ENCODE measurements around the gene IL1RL1. TPM values are rescaled to one million over a fixed set of nuclear protein-coding genes. Genes with fewer than 3 reads are reported as not detected.

Gene IL1RL1
- polyA plus RNA-seq, 1 donor: 0.41 TPM

DNA sequence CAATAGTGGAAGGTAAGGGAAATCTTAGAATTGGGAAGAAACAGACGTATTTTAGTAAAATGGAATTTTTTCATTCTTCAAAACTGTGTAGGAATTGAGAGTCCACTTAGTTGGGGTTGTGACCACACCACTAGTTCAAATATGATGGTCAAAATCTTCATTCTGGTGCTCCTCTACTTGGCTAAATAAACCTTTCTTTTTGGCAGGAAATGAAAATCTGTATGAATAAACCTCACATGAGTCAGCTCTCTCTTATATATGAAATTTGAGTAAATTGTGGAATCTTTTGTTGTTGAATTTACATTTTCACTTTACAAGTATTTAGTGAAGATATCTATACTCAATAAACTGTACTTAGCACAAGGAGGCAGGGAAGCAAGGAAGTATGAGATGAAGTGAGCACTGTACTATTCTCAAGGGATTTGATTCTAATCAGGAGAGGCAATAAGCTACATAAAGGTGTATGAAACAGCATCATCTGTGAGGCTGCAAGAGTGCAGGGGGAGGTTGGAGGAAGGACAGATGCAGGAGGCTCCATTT is 64.8 kb downstream of the IL1RL1 start:
- DNase-seq: no peak

DNA sequence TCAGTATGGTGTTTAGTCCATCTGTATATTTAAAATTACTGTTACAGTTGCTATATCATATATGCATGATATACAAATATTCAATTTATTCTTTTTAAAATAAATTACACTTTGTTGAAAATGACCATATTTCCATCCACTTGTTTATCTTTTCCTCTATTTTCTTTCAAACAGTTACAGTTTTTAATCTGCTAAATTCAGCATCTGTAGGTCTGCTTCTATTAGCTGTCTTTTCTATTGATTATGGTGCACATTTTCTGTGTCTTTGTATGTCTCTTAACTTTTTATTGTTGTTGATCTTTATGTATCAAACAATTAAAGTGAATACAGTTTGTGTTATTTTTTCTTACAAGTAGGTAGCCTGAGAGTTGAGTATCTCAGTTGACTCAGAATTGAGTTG is 72.4 kb downstream of the IL1RL1 start:
- no peak for DNase-seq

DNA sequence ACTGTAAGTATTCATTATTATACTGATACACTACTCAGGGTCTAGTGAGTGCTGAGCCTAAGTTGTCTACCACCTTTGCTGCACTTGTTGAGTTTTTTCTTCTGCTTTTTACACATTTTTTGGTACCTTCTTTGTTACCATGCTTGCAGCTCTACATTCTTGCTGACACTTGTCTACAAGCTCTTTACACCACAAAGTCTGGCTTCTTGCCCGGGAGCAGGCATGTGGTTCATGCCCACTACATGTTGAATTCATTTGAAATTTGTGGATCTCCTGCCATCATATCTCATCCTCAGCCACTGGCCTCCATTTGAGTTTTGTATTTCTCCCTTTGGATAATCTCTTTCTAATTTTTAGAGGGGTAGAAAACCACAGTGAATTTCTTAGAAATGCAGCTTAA is 74.2 kb downstream of the IL1RL1 start:
- no peak for DNase-seq

DNA sequence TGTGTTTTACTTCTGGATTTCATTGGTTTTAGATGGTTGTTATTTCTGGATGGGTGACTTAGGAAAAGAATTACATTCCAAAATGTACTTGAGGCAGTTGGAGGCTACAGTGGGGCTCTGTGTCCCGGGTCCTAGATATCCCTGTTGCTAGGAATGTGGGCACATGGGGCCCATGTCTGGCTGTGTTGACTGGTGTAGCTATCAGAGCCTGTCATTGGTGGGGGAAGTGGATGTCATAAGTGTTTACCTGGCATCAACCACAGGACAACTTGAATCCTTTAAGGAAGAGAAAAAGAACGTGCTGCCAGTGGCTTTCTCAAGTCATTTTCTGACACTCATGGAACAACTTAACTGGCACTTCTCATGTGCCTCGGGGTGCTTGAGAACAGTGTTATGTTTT is 74.6 kb downstream of the IL1RL1 start:
- no peak for DNase-seq

DNA sequence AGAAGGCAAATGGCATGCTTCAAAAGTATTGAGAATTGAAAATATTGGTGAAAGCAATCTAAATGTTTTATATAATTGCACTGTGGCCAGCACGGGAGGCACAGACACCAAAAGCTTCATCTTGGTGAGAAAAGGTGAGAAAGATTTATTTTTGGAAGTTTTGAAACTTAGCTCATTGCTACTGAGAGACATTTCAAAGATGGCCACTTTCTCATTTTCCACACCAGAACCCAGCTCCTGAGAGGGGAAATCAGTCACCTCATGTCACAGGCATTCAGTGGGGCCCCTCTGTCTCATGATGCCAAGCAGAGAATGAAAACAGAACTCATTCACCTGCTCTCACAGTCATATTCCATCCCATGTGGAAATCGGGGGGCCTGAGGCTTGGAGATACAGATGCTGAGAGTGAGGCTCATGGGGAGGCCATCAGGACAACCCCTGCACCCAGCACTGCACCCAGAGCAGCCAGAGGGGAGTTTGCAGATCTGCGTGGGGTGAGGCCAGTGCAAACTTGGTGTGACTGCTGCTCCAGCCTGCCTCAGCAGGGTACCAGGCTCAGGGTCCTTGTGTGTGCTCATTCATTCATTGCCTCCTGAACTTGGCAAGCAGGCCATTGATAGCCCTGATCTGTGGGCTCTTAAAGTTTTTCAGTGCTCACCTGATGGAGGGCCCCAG is 75.6 kb downstream of the IL1RL1 start:
- DNase-seq: no peak

DNA sequence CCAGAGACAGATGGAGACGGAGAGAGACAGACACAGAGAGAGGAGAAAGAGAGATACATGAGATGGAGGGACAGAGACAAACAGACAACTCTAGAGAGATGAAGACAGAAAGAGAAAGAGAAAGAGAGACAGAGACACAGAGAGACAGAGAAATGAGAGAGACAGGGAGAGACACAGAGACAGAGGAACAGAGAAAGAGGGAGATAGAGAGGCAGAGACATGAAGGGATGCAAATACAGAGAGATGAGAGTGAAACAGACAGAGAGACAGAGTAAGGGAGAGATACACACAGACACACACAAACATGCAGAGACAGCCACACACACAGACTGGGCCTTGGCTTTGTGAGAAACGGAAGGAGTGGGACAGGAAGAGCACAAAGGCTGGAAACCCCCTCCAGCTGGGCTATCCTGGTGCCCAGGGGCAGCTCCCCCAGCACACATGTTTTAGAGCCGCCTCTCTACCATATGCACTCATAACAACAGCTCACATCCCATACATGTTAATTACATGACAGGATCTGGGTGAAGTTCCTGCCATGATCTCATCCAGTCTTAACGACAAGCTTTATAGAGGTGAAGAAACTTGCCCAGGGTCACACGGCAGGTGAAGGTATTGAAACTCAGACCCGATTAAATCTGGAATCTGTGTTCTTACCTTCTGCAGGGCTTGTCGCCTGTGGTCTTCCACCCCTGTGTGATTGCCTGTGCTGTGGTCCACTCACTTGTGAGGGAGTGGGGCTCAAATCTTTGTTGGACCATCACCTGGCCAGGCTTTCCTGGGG is 76.6 kb downstream of the IL1RL1 start:
- no peak for DNase-seq

DNA sequence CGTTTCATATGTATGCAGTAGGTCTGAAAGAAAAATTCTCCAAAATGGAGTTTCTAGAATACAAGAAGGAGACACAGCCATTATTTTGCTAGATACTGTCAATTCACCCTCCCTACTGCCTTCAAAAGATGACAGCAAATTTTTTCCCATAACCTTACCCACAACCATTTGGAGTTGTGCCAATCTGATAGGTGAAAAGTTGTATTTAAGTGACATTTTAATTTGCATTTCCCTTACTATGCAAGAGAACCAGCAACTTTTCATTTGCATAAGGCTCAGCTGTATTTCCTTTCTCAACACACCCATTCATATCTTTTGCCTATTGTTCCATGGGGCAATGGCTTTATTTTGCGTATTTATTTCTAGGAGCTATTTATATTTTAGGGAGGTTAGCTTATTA is 80.2 kb downstream of the IL1RL1 start:
- no peak for DNase-seq

DNA sequence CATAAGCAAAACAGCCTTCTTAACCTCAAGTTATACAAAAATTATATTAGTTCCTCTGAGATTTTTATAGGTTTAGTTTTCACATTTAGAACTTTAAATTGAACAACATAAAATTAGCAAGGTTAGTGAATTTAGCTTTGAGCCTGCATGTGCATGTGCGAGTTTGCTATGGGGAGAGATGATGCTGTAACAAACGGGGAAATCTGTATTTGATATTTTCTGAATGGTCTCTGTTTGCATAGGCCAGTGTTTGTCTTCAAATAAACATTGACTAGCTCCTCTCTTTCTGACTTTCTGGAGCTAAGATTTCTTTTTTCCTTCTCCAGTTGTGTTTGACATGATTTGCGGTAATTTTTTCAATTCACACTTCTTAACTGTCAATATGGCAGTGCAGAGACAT is 80.7 kb downstream of the IL1RL1 start:
- no peak for DNase-seq

DNA sequence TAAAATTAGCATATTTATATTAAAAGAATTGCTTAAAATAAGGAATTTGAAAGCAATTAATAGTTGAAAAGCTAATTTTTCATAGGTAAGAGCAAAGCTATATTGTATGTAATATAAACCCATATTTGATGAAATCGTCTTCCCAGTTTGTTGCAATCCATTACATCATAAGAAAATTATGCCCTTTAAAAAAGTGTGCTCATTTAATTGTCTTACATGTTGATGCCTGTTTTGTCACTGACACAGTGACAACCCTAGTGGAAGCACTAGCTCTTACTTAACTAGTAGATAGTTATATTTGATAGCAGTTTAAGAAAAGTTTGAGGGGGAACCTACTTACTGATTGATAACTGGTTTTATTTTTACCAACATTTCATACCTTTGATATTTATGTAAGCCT is 81.6 kb downstream of the IL1RL1 start:
- no peak for DNase-seq

DNA sequence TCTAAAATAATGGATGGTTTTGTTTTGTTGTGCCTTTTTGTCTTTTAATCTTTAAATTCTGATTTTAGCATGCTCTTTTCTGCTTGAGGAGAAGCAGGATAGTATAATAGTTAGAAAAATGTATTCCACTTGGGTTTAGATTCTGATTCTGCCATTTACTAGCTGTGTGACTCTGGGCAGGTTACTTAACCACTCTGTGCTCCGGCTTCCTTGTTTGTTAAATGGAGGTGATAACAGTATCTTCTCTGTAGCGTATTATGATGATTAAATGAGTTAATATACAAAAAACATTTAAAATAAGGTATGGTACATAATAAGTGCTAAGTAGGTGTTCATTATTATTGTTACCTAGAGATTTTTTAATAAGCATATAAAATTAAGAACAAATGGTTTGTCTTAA is 84.6 kb downstream of the IL1RL1 start:
- DNase-seq: no peak

DNA sequence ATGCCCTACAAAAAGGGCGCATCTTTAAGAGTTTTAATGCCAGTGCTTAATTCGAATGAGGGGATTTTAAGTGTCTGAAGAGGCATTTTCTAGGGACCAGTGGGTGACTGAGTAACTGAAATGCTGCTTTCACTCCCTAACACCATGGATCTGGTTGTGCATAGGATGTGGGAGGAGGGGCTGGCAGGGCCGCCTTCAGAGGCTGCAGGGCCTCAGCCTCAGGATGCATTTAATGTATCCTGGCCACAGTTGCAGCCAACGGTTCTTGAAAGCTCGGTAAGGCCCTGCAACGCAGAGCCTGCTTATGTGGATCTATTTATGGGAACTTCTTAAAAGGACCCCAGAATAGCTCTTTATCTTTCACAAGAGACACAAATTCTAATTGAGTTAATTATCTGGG is 85.8 kb downstream of the IL1RL1 start:
- DNase-seq: no peak

DNA sequence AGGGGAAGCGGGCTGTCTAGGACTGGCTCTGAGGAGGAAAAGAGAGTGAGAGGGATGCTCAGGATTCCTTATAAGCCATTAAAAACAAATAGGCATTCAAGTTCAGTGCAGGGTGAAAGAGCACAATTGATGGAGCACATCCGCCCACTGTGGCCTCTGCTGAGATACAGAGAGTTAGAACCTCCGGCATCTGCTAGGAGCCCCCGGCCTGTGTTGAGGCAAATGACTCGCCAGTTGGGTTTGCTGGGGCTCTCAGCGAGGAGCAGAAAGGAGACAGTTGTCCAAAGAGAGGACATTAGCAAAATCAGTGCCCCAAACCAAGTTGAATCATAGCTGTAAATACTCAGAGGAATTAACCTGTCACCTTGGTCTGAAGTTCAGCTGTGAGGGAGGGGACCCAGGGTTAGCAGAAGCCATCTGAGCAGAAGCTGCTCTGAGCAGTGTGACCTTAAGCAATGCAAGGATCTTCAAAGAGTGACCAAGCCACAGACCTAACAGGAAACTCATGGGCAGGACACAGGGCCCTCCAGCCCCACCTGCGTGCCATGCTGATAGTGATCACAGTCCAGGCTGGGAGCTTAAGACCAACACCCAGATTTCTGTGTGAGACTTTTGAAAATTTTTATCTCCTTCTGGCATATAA is 88.3 kb downstream of the IL1RL1 start:
- DNase-seq: no peak

DNA sequence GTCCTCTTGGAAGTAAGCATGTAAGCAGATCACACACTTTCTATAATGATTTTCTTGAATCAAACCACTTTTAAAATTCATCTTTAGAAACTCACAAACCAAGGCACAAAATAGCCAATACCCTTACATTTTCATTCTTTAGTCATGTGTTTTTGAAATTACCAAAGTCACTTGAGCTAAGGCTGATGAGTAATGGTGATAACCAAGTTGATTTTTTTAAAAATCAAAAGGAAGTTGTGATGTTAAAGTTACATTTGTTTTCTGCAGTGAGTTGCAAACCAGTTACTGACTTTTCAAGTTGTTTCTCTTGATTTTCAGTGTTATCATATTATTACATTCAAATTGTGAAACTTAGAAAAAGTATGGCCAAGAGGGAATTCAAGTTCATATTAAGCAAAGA is 90.1 kb downstream of the IL1RL1 start:
- no peak for DNase-seq

Other genes with a start within 250 kb of the IL1RL1 start
- gene IL1R1, start 168.8 kb upstream of the IL1RL1 start, polyA plus RNA-seq (ENCODE audit: insufficient read length): 9.3 TPM
- gene IL1RL2, start 124.5 kb upstream of the IL1RL1 start, polyA plus RNA-seq (ENCODE audit: insufficient read length): 0.34 TPM
- 0.50 TPM for gene IL18R1, start 44.2 kb downstream of the IL1RL1 start, polyA plus RNA-seq (ENCODE audit: insufficient read length)
- 0.14 TPM for gene IL18RAP, start 111.6 kb downstream of the IL1RL1 start, polyA plus RNA-seq (ENCODE audit: insufficient read length)
- gene SLC9A4, start 161.7 kb downstream of the IL1RL1 start, polyA plus RNA-seq (ENCODE audit: insufficient read length): not detected